NK-92 (cell line): Measurements from ENCODE around the gene UBQLN4.

Source experiments
- DNase-seq: peaks from one replicate; lab custom pipeline; 2025; ENCODE audit not compliant: unreplicated experiment; lab: John Stamatoyannopoulos, UW

UBQLN4 gene

GRCh38 chr1:156019946-156020292, 33.7 kb downstream of the UBQLN4 start:
- no peak for DNase-seq

GRCh38 chr1:156014829-156015228, 38.8 kb downstream of the UBQLN4 start:
- DNase-seq, result no peak

GRCh38 chr1:156012051-156012817, 41.4 kb downstream of the UBQLN4 start:
- no peak for DNase-seq

GRCh38 chr1:156009404-156009803, 44.2 kb downstream of the UBQLN4 start:
- DNase-seq, result no peak

GRCh38 chr1:156006666-156007376, 46.8 kb downstream of the UBQLN4 start:
- DNase-seq, result no peak

GRCh38 chr1:156004843-156005584, 48.6 kb downstream of the UBQLN4 start:
- DNase-seq, result no peak

GRCh38 chr1:156003923-156004188, 49.7 kb downstream of the UBQLN4 start:
- no peak for DNase-seq

GRCh38 chr1:156002188-156002911, 51.2 kb downstream of the UBQLN4 start:
- DNase-seq, result no peak

- DNase-seq, result no peak
Measured at GRCh38 chr1:156001662-156002171, 51.9 kb downstream of the UBQLN4 start.

- DNase-seq, result no peak
Measured at GRCh38 chr1:156001021-156001661, 52.5 kb downstream of the UBQLN4 start.

GRCh38 chr1:155999964-156000363, 53.6 kb downstream of the UBQLN4 start:
- DNase-seq, result no peak

GRCh38 chr1:155996166-155996565, 57.4 kb downstream of the UBQLN4 start:
- DNase-seq, result no peak

- no peak for DNase-seq
Measured at GRCh38 chr1:155993595-155993994, 60.0 kb downstream of the UBQLN4 start.

GRCh38 chr1:155990005-155990739, 63.4 kb downstream of the UBQLN4 start:
- no peak for DNase-seq

- no peak for DNase-seq
Measured at GRCh38 chr1:155989242-155990004, 64.2 kb downstream of the UBQLN4 start.
